RPMI8226 (cell line): Measurements from ENCODE around the gene NPRL2.
A peak's percentile ranks its signal among the peaks of the same experiment; 100 is the strongest.
"Not testable (repeated sequence)": the region's sequence is repeated elsewhere in the genome, so short reads cannot be mapped to it uniquely, and the experiment has no call there.

Source experiments
- DNase-seq: peaks from one replicate; pipeline ENCODE4 v3.0.0-alpha.2; 2015

Gene NPRL2

DNA sequence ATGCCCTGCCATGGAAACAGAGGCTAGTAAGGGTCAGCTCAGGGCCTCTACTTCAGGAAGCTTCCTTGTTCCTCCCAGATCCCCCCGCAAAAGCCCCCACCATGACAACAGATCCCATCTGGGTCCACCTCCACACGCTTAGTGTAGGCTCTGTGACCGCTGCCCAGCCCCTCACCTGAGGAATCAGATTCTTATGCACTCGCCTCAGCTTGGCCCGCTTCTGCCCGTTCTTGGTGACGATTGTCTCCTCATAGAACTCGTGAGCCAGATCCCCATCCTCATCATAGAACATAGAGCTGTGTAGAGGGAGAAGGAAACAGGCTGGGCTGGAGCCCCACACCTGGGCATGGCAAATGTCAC is 24.4 kb downstream of the NPRL2 start:
- DNase-seq = no peak

DNA sequence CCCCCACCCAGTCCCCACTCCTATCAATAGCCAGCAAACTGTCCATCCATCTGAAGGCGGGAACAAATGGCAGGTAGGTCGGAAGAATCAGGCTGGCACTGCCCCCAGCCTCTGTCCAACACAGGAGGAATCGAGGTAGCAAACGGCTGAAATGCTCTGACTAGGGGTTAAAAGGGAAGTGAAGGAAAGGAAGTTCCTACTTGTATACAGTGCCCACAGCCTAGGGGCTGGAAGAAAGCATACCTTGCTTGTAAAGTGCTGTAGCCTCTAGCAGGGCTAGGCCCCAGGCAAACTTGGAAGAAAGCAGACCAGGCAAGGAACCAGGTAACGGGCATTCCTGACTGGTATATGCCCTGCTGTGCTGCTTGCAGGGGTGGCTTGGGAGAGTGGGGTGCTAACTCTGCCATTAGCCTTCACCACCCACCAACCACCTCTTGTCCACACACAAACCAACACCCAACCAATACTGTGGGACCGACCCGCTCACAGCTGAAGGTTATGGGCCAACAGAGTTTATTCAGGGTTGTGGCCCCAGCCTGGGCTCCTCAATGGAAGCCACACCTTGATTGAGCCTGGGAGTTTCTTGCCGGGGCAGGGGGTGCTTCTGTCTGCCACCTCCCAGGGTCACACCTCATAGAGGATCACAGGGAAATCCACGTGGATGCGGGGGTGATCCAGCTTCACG is 24.9 kb downstream of the NPRL2 start:
- DNase-seq = no peak

DNA sequence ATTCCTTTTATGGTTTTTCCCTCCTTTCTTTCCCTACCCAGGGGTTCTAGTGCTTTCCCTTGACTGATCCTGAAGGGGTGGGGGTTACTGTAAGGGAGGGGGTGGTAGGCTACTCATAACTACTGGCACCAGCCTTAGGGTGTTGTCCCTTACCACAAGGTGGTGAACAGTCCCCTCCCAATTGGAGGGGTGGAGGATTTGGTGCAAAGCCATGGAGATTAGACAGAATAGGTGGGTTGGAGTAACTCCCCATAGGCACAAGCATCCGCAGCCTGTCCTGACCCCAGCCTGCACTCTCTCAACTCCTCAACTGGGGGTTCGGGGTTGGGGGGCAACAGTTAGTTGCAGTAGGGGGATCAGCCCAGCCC is 25.5 kb downstream of the NPRL2 start:
- DNase-seq = no peak

DNA sequence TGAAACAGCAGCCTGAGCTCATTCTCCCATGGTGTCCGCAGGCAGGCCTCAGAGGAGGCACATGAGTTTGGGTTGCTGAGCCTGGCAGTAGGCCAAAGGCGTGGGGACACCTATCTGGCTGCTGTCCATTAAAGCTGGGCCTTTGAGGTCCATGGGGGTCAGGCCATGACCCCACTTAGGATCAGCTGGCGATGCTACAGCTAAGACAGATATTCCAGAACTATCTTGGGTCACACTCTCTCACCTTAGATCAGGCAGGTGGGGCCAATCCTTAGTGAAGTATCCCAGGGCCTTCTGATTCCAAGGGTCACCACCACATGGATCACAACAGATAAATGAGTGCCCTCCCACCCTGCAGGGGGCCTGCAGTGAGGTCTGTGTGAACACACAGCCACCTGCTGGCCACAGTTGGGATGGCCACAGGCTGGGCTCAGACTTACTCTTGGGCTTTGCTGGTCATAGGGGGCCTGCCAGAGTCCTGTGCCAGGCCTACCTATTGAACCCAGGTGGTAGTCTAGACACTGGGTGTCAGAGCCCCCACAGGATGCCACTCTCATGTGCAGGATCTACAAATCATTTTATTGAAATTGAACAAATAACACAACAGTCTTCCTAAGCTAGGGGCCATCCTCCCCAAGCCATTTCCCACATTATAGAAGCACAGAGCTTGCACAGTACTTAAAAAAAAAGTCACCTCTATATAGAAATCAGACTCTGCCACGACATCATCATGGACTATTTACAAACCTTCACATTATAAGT is 26.0 kb downstream of the NPRL2 start:
- DNase-seq = peak; percentile 72

DNA sequence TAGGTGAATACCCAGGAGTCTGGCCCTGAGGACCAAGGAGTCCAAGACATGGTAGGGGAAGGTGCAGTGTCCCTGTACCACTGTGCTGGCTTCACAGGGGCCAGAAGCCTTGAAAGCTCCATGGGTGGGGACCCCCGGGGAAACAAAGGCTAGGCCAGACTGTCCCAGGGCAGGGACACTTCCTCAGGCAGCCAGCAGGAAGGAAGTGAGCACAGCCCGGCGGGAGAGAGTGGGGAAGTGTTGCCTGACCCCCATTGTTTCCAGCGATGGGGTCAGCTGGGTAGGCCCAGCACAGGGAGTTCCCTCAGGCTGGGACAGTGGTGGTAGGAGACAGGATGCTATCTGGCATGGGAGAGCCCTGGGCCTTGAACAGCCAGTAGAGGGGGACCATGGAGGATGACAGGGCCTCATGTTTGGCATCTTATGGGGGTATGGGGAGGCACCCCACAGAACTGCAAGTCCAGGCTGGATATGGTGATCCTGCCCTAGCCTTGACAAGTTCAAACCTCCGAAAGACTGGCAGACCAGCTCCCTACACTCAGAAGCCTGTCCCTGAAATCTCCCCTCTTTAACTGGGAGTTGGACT is 26.9 kb downstream of the NPRL2 start:
- DNase-seq = no peak

DNA sequence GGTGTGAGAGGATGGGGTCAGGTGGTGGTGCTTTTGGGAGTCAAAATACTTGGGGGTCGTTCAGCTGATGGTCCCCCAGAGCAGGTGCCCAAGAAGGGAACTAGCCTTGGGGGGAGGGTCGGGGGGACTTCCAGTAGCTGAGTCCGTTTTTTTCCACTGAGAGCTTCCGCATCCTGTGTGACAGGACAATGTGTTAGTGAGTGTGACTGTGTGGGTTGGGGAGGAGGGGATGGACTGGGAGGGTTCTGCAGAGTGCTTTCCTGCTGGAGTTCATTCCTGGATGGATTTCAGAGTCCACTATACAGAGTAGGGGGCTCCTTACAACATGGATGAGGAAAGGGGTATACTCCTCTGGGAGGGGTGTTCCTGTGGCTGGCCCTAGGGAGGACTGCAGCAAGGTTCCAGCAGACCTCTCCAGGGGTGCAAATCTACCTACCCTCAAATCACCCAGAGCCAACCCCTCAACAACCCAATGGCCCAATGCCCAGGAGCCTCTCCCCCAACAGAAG is 27.4 kb downstream of the NPRL2 start:
- no peak for DNase-seq

DNA sequence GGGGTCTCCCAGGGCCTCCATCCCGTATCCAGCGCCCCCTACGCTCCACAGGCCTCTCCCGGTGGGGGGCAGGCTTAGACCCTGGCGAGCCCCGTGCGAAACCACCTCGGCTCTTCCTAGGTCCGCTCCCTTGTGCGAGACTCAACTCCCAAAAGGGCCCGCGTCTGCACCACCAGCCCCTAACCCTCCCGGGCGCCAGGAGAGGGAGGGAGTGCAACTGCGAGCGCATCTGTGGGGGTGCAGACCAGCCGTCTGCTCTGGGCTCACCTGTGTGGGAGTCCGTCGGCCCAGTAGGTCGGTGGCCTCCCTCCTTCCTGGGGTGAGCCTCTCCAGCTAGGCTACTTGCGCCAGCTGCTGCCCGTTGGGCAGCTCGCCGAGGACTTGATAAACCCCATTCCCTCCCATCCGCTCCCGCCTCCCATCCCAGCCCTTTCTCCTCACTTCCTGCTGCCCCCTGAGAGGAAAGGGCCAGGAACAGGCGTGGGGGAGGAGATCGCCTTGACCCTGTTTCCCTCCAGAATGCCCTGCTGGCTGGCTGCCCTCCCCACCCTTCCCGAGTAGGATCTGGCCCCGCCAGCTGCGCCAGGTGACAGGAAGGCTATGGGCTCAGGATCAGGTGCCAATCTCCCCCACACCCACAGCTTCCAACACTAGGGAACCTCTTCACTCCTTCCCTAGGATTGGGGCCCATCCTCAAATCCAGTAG is 28.0 kb downstream of the NPRL2 start, which contains the start of gene HYAL2:
HYAL2 (minus strand) TSS at position 360 of the 706 bp plus-strand sequence. CDS start 2,256 bp downstream, outside the sequence.
- DNase-seq = no peak

DNA sequence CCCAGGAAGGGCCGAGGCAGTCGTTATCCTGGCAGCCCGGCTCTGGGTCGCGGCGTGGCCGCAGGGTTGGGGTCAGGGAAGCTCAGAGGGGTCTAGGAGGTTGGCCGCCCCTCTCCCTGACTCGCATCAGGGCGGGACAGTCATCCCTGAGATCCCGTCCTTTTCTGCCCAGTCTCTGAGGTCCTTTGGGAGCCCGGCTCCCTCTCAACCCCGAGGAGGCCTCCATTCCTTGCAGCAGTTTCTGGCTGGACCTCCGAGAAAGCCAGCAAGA is 28.5 kb downstream of the NPRL2 start:
- no peak for DNase-seq

DNA sequence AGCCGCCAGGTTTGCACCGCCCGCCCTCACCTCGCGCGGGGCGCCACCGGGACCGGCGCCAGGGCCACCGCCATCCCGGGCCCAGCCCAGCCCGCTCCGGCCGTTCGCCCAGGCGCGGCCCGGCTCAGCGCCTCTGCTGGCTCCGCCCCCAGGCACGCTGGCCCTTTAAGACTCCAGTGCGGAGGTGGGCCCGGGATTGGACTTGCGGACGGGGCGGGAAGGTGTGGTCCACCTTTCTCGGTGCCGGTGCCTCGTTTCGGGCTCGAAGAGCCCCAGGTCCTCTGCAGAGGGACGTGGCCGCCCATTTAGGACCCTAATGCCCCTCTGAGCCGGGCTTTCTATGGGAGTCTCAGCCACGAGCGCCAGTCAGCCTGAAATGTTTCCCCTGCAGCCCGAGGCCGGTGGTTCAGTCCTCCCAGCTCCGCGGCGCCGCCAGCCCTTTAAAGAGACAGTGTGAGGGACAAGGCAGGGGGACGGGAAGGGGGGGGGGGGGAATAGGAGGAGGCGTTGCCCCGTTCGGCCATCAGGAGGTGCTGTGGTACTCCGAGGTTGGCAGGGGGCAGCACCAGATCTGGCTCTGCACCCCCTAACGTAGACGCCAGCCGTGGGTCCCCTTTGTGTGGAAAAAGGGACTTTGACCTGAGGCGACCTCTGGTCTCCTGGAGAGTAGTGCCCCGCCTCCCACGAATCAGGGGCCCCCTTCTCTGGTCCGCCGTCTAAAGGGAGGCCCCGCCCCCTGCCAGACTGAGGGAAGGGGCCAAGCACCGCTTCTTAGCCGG is 29.1 kb downstream of the NPRL2 start:
- DNase-seq = peak; percentile 92

DNA sequence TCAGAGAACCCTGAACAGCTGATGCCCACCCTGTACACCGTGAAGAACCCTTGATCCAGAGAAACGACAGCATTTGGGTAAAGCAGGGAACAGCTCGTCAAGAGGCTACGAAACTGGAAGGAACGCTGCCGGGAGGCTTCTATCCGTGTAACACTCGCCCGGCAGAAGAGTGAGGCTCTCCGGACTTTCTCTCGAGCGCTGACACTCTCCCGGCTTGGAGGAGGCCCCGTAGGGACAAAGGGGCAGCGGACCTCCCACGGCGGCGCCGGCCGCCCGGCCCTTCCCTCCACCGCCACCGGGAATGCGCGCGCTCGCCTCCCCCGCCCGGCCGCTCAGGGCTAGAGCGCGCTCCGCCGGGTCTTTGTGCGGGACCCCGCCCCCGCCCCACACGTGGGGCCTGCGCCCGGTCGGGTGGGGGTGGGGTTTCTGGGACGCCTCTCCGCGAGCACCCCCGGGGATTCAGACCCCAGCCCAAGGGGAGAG is 29.7 kb downstream of the NPRL2 start:
- DNase-seq = peak; percentile 84

DNA sequence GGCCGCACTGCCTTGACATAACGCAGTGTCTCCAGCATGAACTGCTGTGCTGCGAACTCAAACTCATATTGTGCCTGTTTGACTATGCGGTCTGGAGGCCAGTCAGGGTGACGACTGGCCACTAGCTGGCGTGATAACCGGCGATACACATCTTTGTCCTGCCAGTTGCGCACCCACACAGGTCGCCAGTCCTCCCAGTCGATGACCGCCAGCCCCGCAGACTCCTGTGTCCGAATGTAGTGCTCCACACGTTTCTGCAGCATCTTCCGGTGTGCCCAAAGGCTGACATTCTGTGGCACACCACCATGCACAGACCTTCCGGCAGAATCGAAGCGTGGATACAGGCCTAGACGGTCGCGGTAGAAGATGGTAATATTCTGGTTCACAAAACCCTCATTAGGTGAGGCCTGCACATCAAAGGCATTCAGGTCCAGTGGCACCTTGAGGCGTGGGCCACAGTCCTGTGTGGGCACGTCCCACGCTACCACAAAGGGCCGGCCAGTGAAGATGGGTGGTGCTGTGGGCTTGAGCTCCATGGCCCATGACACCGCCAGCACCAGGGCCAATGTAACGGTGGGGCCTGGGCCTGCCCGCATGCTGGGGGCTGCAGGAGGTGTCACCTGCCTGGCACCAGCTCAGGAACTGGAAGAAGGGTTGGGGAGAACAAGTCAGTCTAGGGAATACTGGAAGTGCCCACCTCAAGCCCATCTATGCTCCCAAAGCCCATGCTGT is 30.5 kb downstream of the NPRL2 start:
- no peak for DNase-seq

DNA sequence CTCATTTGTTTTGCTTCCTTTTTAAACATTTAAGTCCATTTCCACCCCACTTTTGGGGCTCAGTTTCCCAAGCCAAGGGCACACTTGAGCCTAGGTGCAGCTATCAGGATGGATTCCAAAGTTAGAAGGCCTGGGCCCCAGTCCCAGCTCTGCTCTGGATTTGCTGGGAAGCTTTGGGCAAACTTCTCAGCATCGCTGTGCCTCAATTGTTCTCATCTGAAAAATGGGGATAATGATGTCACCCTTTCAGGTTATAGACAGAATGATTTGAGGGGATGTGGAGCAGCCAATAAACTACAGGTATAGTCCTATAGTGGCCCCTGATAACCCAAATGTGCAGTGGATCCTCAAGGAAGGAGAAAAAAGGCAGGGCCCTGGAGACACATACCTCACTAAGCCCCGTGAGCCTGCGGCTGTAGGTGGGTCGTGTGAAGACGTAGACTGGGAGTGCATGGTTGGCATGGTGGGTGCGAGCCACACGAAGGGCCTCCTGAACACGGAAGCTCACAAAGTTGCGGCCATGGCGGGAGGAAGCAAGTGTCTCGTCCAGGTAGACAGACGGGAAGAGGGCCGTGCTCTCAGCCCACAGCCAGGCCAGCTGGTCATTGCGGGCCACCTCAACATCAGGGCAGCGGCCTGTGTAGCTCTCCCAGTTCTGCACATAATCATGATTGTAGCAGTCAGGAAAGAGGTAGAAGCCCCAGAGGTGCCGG is 31.2 kb downstream of the NPRL2 start:
- no peak for DNase-seq

DNA sequence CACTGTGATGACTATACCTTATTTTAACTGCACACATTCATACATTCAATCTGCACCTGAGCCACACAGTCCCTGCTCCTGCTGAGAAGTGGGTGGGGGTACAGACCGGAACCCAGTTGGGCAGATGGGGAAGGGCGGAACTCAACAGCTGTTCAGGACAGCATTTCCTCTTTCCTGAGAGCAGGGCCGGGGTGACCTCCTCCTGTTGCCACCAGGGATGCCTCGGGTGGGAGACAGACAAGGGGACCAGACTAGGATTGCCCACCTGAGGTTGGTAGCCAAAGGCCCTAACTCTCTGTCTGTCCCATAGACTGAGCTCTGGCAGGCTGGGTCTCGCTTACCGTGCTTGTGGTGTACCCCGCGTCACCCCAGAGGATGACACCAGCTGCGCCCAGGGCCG is 32.0 kb downstream of the NPRL2 start:
- DNase-seq = no peak

DNA sequence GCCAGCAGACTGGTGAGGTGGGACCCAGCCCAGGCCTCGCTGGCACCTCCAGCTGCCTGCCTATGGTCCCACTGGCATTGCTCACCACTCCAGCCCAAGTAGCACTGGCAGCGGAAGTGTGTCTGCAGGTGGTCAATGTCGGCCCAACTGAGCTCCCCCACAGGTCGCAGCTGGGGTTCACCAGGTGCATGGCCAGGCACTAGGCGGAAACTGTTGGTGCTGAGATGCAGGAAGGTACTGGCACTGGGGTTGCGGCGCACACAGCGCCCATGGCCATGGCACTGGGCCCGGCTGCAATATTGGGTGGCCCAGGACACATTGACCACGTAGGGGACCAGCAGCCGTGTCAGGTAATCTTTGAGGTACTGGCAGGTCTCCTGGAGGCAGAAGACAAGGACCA is 32.4 kb downstream of the NPRL2 start:
- DNase-seq = no peak

DNA sequence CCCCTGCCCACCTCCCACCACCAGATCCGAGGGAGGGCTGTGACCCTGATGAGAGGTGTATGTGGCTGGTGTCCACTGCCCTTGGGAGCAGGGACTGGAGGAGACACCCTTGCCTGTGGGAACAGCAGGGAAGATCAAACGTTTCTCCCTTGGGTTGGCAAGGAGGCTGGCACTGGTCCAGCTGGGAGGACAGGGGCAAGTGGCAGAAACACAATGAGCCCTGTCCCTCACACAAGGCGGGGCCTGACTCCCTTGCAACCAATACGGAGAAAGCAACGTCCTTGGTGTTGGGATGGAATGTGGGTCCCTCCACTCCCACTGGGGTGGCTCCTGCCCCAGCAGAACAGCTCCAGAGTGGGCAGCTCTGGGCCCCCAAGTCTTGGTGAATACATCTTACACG is 33.3 kb downstream of the NPRL2 start:
- DNase-seq = no peak

DNA sequence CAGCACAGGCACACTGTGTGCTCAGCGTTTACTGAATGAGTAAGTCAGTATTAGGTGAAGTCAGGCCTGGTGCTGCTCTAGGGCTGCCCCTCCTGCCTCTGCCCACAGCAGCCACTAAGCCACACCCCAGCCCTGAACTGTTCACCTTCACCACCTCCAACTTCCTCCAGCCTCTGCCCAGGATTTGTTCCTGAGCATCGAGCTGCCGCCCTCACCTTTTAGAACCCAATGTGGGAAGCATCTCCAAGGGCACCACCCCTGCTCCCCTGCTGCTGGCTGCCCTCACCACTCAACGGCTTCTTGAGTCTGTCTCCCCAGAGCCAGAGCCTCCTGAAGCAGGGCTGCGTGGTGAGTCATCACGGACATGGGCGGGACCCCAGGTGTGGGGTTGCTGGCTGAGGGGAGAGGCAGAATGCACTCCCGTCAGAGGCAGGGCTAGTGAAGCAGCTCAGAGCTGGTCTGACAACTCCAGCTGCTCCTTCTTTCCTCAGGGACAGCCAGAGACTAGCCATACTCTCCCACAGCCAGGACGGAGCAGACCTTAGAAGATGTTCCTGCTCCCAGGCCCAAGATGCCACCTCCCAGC is 33.8 kb downstream of the NPRL2 start:
- DNase-seq = no peak

DNA sequence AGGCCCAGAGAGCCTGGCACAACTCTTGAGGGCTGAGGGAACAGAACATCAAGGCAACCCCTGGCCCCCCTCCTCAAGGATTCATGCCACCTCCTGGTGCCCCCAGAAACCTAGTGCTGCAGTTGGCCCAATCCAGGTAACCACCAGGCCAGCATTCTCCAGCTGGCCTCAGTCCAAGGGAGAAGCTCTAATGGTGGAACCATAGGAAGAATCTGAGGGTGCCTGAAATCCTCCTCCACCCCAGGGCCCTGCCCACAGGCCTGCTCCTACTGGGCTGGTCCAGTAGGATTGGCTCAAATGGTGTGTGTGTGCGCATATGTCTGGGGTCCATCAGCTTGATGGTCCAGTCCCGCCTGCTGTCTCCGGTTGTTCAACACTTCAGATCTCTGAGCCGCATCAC is 35.8 kb downstream of the NPRL2 start:
- no peak for DNase-seq

DNA sequence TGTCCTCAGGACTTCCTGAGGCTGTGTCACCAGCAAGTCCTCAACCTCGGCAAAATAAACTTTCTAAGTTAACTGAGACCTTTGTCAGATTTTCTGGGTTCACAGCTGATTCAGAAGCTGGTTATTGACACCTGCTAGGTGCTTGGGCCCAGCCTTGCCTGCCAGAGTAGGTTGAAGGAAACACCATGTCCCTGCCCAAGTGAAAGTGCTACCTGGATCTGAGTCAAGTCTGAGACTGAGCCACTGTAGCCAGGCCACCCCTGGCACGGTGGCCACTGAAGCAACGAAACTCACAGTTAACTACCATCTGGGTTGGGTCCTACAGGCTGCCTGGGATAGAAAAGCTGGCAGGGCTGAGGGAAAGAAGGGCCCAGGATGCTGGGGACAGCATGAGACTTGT is 36.2 kb downstream of the NPRL2 start:
- DNase-seq = peak; percentile 42

DNA sequence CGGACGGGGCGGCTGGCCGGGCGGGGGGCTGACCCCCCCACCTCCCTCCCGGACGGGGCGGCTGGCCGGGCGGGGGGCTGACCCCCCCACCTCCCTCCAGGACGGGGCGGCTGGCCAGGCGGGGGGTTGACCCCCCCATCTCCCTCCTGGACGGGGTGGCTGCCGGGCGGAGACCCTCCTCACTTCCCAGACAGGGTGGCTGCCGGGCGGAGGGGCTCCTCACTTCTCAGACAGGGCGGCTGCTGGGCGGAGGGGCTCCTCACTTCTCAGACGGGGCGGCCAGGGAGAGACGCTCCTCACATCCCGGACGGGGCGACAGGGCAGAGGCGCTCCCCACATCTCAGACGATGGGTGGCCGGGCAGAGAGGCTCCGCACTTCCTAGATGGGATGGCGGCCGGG is 38.5 kb downstream of the NPRL2 start:
- DNase-seq = not testable (repeated sequence)

DNA sequence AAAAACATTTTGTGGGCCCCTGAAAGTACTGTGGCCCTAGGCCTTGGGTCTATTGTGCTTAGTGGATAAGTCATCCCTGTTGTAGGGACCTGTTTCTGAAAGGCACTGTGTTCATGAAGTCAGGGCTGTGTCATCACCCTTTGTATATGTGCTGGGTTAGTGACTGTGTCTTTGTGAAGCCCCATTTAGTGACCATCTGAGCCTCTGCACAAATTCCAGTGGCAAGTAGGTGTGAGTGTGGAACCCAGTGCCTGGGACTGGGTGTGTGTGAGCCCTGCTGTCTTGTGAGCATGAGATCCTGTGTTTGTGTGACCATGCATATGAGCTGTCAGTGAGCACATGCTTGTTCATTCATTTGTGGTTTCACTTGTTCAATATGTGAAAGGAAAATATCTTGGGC is 46.0 kb downstream of the NPRL2 start:
- DNase-seq = no peak
